Measurements from ENCODE around the gene TMEM131L.
"Not testable (repeated sequence)": the region's sequence is repeated elsewhere in the genome, so short reads cannot be mapped to it uniquely, and the experiment has no call there.

TMEM131L gene

DNA sequence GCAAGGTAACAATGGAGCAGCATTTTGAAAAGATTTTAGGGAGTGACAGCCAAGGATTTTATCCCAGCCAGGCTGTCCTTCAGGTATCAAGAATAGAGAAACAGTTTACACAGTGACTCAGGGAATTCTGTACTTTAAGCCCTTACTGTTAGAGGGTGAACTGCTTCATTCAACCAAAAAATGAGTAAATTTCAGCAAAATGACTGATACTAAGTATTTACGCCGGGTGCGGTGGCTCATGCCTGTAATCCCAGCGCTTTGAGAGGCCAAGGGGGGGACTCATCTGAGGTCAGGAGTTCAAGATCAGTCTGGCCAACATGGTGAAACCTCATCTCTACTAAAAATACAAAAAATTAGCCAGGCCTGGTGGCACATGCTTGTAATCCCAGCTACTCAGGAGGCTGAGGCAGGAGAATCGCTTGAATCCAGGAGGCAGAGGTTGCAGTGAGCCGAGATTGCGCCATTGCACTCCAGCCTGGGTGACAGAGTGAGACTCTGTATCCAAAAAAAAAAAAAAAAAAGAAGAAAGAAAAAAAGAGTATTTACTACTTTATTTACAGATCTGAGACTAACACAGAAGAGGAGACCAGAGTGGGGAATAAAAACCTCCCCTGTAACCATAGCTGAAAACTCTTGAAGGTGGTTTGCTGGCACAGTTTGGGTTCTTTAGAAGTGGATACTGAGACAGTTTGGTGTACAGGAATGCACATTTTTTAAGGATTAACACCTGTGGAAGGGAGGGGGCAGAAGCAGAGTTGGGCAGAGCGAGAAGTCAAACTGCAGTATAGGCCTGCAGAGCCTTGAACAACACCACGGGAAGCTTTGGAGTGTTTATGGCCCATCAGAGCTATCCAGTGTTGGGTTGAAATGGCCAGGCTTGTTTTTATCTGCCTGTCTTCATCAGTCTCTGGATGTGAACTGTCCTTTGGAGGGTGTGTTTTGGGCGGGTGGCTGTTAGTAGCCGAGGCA is 40.5 kb downstream of the TMEM131L start:
- DNase-seq = no peak

GRCh38 chr4:153507310-153508073 is 41.3 kb downstream of the TMEM131L start:
- DNase-seq = no peak

GRCh38 chr4:153509212-153509611 is 43.1 kb downstream of the TMEM131L start:
- DNase-seq = not testable (repeated sequence)

GRCh38 chr4:153509724-153510123 is 43.6 kb downstream of the TMEM131L start:
- DNase-seq = no peak

DNA sequence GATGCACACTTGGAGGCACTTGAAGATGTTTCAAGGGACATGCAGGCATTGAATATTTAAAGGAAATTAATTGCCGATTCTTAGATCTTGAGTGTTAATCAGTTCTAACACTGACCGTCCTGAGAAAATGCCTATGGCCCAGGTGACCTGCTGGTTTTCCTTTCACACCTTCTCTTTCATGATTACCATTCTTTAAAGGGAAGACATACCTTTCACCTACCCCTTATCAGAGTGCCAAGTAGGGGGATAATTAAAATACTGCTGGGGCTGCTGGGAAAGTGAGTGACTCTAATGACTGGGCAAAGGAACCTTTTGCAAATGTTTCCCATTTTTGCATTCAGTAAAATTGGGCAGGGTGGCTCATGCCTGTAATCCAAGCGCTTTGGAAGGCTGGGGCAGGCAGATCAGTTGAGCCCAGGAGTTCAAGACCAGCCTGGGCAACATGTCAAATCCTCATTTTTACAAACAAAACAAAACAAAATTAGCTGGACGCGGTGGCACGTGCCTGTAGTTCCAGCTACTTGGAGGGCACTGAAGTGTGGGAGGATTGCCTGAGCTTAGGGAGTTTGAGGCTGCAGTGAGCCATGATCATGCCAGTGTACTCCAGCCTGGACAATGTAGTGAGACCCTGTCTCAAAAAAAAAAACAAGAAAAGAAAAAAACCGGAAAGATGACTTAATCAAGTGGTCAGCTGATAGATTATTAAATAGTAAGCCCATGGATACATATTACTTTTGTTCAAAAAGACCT is 44.3 kb downstream of the TMEM131L start:
- no peak for DNase-seq

DNA sequence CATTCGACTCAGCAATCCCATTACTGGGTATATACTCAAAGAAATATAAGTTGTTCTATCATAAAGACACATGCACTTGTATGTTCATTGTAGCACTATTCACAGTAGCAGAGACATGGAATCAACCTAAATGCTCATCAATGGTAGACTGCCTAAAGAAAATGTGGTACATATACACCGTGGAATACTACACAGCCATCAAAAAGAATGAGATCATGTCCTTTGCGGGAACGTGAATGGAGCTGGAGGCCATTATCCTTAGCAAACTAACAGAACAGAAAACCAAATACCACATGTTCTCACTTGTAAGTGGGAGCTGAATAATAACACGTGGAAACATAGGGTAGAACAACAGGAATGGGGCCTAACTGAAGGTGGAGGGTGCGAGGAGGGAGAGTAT is 44.9 kb downstream of the TMEM131L start:
- DNase-seq = no peak

DNA sequence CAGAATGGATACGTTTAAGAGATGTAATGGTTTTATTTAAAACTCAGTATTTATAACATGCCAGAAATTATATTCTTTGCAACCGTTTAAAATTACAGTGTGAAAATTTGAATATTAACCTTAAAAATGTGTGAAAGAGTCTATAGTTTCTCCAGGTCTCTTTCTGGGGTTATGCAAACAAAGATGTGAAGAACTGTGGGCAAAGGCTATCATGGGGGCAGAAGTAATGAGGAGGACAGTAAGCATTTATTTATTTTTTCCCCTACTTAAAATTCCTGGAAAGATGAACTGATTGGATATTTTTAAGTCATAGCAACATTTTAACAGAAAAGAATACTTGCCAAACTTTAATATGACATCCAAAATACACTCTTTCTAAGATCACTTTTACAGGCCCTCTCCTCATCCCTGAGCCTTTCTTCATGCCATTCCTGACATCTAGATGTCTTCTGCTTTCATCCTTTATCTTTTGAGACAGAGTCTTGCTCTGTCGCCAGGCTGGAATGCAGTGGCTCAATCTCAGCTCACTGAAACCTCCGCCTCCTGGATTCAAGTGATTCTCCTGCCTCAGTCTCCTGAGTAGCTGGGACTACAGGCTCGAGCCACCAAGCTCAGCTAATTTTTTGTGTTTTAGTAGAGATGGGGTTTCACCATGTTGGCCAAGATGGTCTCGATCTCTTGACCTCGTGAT is 46.1 kb downstream of the TMEM131L start:
- no peak for DNase-seq

GRCh38 chr4:153512952-153513500 is 46.9 kb downstream of the TMEM131L start:
- no peak for DNase-seq

GRCh38 chr4:153513596-153513995 is 47.4 kb downstream of the TMEM131L start:
- DNase-seq = no peak

DNA sequence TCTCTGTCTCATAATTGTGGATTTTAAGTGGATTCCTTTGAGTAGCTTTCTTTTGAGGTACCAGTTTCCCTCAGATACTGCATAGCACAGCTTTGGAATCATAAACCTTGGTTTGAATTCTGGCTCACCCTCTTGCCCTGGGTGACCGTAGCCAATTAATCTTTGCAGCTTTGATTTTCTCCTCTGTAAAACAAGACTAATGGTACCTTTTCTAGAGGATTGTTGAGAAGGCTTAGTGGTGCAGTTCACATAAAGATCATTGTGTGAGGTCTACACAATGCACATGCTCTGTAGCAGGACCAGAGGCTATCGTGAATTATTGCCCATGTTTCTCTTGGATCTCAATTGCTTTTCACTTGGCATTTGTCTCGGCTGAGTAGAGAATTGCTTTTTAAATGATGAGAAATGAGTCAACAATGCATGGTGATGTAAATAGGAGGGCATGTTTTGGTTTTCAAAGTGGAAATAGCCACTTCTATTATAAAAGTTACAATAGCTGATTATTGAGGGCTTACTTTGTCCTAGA is 47.9 kb downstream of the TMEM131L start:
- DNase-seq = no peak

DNA sequence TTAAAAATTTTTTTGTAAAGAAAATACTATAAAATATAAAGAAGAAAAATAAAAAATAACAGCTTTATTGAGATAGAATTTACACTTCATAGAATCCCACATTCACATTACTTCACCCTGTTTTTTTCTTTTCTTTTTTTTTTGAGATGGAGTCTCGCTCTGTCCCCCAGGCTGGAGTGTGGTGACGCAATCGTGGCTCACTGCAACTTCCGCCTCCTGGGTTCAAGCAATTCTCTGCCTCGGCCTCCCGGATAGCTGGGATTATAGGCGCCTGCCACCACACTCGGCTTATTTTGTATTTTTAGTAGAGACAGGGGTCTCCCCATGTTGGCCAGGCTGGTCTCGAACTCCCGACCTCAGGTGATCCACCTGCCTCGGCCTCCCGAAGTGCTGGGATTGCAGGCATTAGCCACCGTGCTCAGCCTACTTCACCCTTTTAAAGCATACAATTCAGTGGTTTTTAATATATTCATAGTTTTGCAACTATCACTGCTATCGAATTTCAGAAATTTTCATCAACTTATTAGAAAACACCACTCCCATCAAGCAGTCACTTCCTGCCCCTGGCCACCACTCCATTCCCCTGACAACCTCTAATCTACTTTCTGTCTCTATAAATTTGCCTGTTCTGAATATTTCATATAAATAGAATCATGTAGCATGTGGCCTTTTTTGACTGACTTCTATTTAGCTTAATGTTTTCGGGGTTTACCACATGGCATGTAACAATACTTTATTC is 48.7 kb downstream of the TMEM131L start:
- DNase-seq = no peak

DNA sequence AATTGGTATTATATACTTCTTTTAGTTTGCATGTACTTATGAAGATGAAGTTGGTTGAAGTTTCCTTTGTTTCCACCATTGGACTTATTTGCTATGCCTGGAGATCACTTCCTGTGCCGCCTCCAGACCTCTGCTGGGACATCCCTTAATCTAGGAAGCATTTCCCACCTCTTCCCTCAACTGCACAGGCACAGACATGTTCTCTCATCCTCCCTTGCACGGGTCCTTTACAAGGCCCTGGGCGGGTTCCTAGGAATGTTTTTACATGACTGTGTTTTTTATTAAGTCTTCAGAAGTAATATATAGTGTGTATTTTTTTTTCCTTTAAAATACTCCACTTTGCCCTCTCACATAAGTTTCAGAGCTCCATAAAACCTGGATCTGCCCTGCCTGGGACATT is 51.0 kb downstream of the TMEM131L start:
- no peak for DNase-seq

GRCh38 chr4:153518001-153518400 is 51.8 kb downstream of the TMEM131L start:
- DNase-seq = no peak

DNA sequence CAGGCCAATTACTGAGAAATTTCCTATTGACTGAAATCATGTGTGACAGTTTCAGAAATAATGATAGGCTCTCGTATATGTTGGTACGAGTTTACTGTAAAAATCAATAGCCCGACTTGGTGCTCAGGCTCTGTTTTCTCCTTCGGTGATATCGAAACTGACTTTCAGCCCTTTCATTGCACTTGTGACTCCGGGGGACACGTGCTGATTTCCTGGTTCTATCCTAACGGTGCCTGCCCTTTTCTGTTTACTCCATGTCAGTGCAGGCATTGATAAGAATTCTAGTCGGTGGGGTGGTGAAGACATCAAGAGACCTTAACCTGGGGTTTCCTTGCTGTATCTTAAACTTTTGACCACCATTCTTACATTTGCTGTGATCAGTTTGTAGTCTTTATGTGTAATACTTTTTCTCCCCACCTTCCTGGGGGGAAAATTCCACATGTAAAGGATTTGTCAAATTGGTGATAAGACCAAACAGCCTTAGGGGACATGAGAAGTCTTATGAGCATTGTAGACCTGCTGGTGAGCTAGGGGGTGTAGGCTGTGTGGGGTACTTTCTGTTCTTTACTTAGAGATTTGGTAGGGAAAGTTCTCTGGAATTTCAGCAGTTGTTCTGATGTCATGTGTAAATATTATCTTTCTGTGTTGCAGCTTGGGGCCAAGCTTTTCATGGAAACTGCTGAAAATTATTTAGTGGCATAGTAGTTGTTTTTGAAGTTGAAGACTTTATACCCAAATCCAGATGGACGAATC is 52.7 kb downstream of the TMEM131L start:
- no peak for DNase-seq

DNA sequence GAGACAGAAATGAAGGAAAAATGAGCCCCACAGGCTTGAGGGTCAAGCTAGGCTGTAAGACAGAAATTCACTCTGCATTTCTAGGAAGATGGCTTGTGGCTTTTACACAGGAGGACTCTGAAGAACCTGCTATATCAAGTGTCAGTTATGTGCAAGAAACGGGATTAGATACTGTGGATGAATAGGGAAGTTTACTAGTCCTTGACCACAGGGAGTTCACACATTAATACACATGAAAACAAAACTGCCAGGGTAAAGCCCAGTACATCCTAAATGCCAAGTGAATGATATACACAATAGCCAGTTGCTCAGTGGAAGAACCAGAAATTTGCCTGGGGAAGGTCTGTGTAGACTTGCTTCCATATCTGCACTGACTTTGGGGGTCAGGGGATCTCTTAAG is 53.5 kb downstream of the TMEM131L start:
- DNase-seq = no peak

DNA sequence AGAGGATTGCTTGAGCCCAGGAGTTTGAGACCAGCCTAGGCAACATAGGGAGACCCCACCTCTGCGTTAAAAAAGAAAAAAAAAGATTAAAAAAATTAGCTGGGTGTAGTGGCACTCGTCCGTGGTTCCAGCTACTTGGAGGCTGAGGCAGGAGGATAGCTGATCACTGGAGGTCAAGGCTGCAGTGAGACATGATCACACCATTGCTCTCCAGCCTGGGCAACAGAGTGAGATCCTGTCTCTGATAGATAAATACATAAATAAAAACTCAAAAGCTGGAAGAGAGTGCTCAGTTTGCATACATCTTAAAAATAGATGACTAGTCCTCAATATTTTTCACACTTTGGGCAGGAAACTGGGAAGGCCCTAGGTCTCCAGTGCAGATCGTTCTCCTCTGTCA is 54.1 kb downstream of the TMEM131L start:
- no peak for DNase-seq

- DNase-seq = no peak
Measured at GRCh38 chr4:153520801-153521329, 54.7 kb downstream of the TMEM131L start.

DNA sequence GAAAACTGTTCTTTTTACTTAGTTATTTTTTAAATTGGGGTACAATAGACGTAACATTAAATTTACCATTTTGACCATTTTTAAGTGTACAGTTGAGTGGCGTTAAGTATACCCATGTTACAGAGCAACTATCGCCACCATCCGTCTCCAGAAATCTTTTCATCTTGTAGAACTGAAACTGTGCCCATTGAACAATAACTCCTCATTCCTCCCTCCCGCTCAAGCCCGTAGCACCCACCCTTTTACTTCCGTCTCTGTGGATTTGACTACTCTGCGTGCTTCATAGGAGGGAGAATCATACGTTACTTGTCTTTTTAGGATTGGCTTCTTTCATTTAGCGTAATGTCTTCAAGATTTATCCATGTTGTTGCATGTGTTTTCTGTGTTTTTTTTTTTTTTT is 55.3 kb downstream of the TMEM131L start:
- DNase-seq = no peak

DNA sequence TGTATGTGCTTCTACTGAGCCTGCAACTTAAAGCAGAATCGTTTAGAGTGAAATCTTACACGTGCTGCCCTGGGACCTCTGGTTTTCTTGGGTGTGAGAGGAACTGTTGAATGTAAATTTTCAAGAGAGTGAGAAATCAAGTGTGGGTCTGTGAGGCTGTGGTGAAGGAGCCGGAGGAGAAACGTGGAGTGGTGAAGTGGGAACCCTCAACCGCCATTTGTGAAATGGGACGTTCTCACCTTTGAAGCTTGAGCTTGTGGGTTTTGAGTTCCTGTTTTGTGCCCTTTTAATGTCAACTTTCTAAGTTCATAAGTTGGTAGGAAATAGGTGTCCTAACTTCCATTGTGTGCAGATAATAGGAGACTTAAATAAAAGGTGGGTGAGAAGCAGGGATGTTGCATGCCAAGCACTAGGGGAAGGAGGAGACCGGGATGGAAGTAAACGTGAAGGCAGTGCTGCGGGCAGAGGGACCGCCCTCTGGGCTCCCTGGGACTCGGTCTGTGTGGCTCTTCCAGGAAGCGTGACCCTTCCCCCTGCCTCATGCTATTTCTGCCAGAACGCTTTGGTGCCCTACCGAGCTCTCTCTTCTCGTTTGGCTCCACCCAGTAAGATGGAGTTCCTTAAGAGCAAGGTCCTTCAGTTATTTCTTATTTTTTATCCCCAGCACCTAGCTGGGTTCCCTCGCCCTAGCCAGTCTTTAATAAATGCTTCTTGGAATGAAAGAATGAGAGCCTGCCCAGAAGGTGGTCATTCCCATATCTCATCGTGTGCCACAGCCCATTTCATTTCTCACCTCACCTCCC is 56.0 kb downstream of the TMEM131L start:
- peak; percentile 42 for DNase-seq

- DNase-seq = peak; percentile 30
Measured at GRCh38 chr4:153522802-153523094, 56.6 kb downstream of the TMEM131L start.
